GM23338 (cell line): ENCODE measurements around the gene AP1M1. TPM values are rescaled to one million over a fixed set of nuclear protein-coding genes. Genes with fewer than 3 reads are reported as not detected.

Source experiments
- ATAC-seq: fragments of 200-7000 bp; cut with Tn5 transposase; 3 replicates; pipeline ENCODE4 v1.9.1; 2020
- DNase-seq: peaks from one replicate; pipeline ENCODE4 v3.0.0-alpha.2; 2015; ENCODE audit warnings: low spot score
- H2AFZ ChIP-seq: fragments of 200-600 bp; sonication (generic); 2 replicates; pipeline ENCODE4 v1.8.0; 2016; ENCODE audit warnings: antibody characterized with exemption, mild to moderate bottlenecking, moderate library complexity
- H3F3A ChIP-seq: fragments of 200-600 bp; sonication (generic); replicated peaks from 2 replicates; pipeline ENCODE4 v1.8.0; 2017; ENCODE audit warnings: antibody characterized with exemption, mixed run types, low read depth
- H3K27ac ChIP-seq: fragments of 200-600 bp; sonication (generic); 2 replicates; pipeline ENCODE4 v1.6.1; 2016; ENCODE audit warnings: low read depth
- H3K27me3 ChIP-seq: fragments of 200-600 bp; sonication (generic); 2 replicates; pipeline ENCODE4 v1.8.0; 2016; ENCODE audit warnings: mild to moderate bottlenecking, mixed run types, moderate library complexity; ENCODE audit not compliant: insufficient read depth
- H3K36me3 ChIP-seq: fragments of 200-600 bp; sonication (generic); 2 replicates; pipeline ENCODE4 v1.8.0; 2016; ENCODE audit warnings: mild to moderate bottlenecking; ENCODE audit not compliant: insufficient read depth
- H3K4me1 ChIP-seq: fragments of 200-600 bp; sonication (generic); 2 replicates; pipeline ENCODE4 v1.8.0; 2016; ENCODE audit warnings: mild to moderate bottlenecking, moderate library complexity; ENCODE audit not compliant: insufficient read depth
- H3K4me2 ChIP-seq: fragments of 200-600 bp; sonication (generic); 2 replicates; pipeline ENCODE4 v1.7.1; 2017; ENCODE audit warnings: mixed run types
- H3K4me3 ChIP-seq: fragments of 200-600 bp; sonication (generic); 2 replicates; pipeline ENCODE4 v1.6.1; 2016; ENCODE audit warnings: mixed run types
- H3K79me2 ChIP-seq: fragments of 200-600 bp; sonication (generic); replicated peaks from 2 replicates; pipeline ENCODE4 v1.8.0; 2017; ENCODE audit warnings: mild to moderate bottlenecking; ENCODE audit not compliant: insufficient read depth
- H3K9me2 ChIP-seq: fragments of 200-600 bp; sonication (generic); 2 replicates; pipeline ENCODE4 v1.8.0; 2017; ENCODE audit not compliant: insufficient read depth
- H4K20me1 ChIP-seq: fragments of 200-600 bp; sonication (generic); replicated peaks from 2 replicates; pipeline ENCODE4 v1.8.0; 2017; ENCODE audit warnings: mild to moderate bottlenecking; ENCODE audit not compliant: insufficient read depth
- H3K27ac Mint-ChIP-seq: 2 replicates; pipeline ENCODE4 v1.8.0; 2020; ENCODE audit warnings: inconsistent platforms, mild to moderate bottlenecking, moderate library complexity, mixed read lengths
- H3K27me3 Mint-ChIP-seq: 3 replicates; pipeline ENCODE4 v1.8.0; 2022; ENCODE audit warnings: low read depth, mild to moderate bottlenecking, moderate library complexity, mixed read lengths, inconsistent platforms; ENCODE audit not compliant: insufficient read depth, poor library complexity
- H3K36me3 Mint-ChIP-seq: 3 replicates; pipeline ENCODE4 v1.8.0; 2021; ENCODE audit warnings: low read depth, mild to moderate bottlenecking, inconsistent platforms, moderate library complexity, mixed read lengths
- H3K4me1 Mint-ChIP-seq: 3 replicates; pipeline ENCODE4 v1.8.0; 2020; ENCODE audit warnings: mild to moderate bottlenecking, inconsistent platforms, mixed read lengths
- H3K4me3 Mint-ChIP-seq: 3 replicates; pipeline ENCODE4 v1.8.0; 2021; ENCODE audit warnings: moderate library complexity, mild to moderate bottlenecking, inconsistent platforms, mixed read lengths
- H3K9me3 Mint-ChIP-seq: 3 replicates; pipeline ENCODE4 v1.8.0; 2020; ENCODE audit warnings: moderate library complexity, mild to moderate bottlenecking, inconsistent platforms, mixed read lengths
- CTCF ChIP-seq, 2 experiments: fragments of 200-600 bp in 1 of 2; sonication (generic) in 1 of 2; conservative IDR thresholded peaks; 2 replicates each; pipeline versions ENCODE4 v1.5.1 to v1.6.1; 2016 to 2017; ENCODE audit warnings: antibody characterized with exemption in 2 of 2, low read depth in 2 of 2, mild to moderate bottlenecking in 2 of 2, moderate library complexity in 1 of 2
- EZH2 ChIP-seq: fragments of 200-600 bp; sonication (generic); IDR thresholded peaks from one replicate; pipeline ENCODE4 v1.8.0; 2017; ENCODE audit warnings: antibody characterized with exemption, mild to moderate bottlenecking, low read depth; ENCODE audit not compliant: unreplicated experiment
- EZH2phosphoT487 ChIP-seq: fragments of 200-600 bp; sonication (generic); IDR thresholded peaks from one replicate; pipeline ENCODE4 v1.8.1; 2018; ENCODE audit warnings: antibody characterized with exemption; ENCODE audit not compliant: unreplicated experiment
- NANOG ChIP-seq: IDR thresholded peaks from 2 replicates; pipeline ENCODE4 v1.6.1; 2016; ENCODE audit warnings: antibody characterized with exemption, borderline replicate concordance
- REST ChIP-seq: IDR thresholded peaks from one replicate; pipeline ENCODE4 v1.6.1; 2018; ENCODE audit warnings: antibody characterized with exemption; ENCODE audit not compliant: unreplicated experiment
- STAT1 ChIP-seq: IDR thresholded peaks from one replicate; pipeline ENCODE4 v1.6.1; 2016; ENCODE audit warnings: antibody characterized with exemption; ENCODE audit not compliant: unreplicated experiment
- ZNF331 ChIP-seq: fragments of 250-450 bp; sonication (Bioruptor Pico); IDR thresholded peaks from 2 replicates; pipeline ENCODE4 v1.5.0; 2020; ENCODE audit warnings: low read depth, mild to moderate bottlenecking, moderate library complexity
- ZNF462 ChIP-seq: fragments of 250-450 bp; sonication (Bioruptor Pico); IDR thresholded peaks from 2 replicates; pipeline ENCODE4 v1.5.0; 2020; ENCODE audit warnings: mild to moderate bottlenecking, moderate library complexity
- polyA plus RNA-seq: library from polyadenylated mRNA; unstranded; fragments of >200 nt; fragmentation: Nextera tagmentation; extraction: Ambion mirVana; gene quantifications from 2 replicates; pipeline ENCODE4 v1.2.1, GENCODE V29; 2016
- total RNA-seq: library from RNA; depleted of rRNA; stranded (reverse); fragments of >200 nt; shearing (Covaris generic); gene quantifications from 2 replicates; pipeline ENCODE4 v1.2.3, GENCODE V29; 2014

AP1M1 gene
- total and polyA plus RNA-seq, 2 experiments from 2014 or later: 22.0 to 32.0 TPM

- TF ChIP-seq EZH2phosphoT487 (no peak), EZH2 (no peak), REST (no peak), ZNF331 (CRISPR knock-in tag) (no peak), STAT1 (no peak), NANOG (no peak), CTCF (conservative IDR thresholded peaks at IDR 0.05; ENCODE audit: low read depth in 2 of 2) (no peak)
- Histone ChIP-seq H2AFZ (no peak overlapping the region), H4K20me1 (no peaks in the 10 kb centered on the region), H3K9me2 (no peaks in the 10 kb centered on the region), H3K36me3 (no peaks in the 10 kb centered on the region), H3K27ac (no peak overlapping the region), H3K79me2 (no peaks in the 10 kb centered on the region), H3K4me2 (no peak overlapping the region), H3F3A (no peaks in the 10 kb centered on the region), H3K4me1 (no peaks in the 10 kb centered on the region), H3K4me3 (no peak overlapping the region), H3K27me3 (no peaks in the 10 kb centered on the region)
- Mint-ChIP-seq H3K9me3 (no peaks in the 10 kb centered on the region), H3K4me1 (peaks cover 9% of the 10 kb centered on the region), H3K27ac (no peak overlapping the region), H3K36me3 (no peaks in the 10 kb centered on the region), H3K27me3 (peaks cover 8% of the 10 kb centered on the region), H3K4me3 (no peak overlapping the region)
- DNase-seq: no peak
- no peak for ATAC-seq
Measured at GRCh38 chr19:16266586-16266942, 68.9 kb downstream of the AP1M1 start.

GRCh38 chr19:16268676-16269319 is 71.1 kb downstream of the AP1M1 start:
- ATAC-seq (no peak), DNase-seq (no peak)
- Histone ChIP-seq H3K9me2 (no peaks in the 10 kb centered on the region), H4K20me1 (no peaks in the 10 kb centered on the region), H3K4me1 (no peaks in the 10 kb centered on the region), H3K27ac (no peak overlapping the region), H3K27me3 (no peaks in the 10 kb centered on the region), H2AFZ (no peak overlapping the region), H3K4me2 (no peak overlapping the region), H3K36me3 (no peaks in the 10 kb centered on the region), H3K79me2 (no peaks in the 10 kb centered on the region), H3F3A (no peaks in the 10 kb centered on the region), H3K4me3 (no peak overlapping the region)
- Mint-ChIP-seq H3K27me3 (peaks cover 3% of the 10 kb centered on the region), H3K4me3 (no peak overlapping the region), H3K4me1 (no peaks in the 10 kb centered on the region), H3K9me3 (no peaks in the 10 kb centered on the region), H3K27ac (no peak overlapping the region), H3K36me3 (no peaks in the 10 kb centered on the region)
- TF ChIP-seq ZNF462: no peak
